Endometrium (tissue), 2 donors: Measurements from ENCODE around the gene YPEL3.
"Not testable (repeated sequence)": the region's sequence is repeated elsewhere in the genome, so short reads cannot be mapped to it uniquely, and the experiment has no call there.

ENCODE experiments used
- FAIRE-seq: peaks from 2 replicates; lab custom pipeline; 2012; peaks lifted over from hg19 to GRCh38; lab: Jason Lieb, UNC
- donor health status: control.
- donor health status: control.

YPEL3 gene

GRCh38 chr16:30116291-30117207 is 20.5 kb upstream of the YPEL3 start:
- no peak for FAIRE-seq

- FAIRE-seq: no peak
Observed at GRCh38 chr16:30115238-30115637, 19.2 kb upstream of the YPEL3 start.

DNA sequence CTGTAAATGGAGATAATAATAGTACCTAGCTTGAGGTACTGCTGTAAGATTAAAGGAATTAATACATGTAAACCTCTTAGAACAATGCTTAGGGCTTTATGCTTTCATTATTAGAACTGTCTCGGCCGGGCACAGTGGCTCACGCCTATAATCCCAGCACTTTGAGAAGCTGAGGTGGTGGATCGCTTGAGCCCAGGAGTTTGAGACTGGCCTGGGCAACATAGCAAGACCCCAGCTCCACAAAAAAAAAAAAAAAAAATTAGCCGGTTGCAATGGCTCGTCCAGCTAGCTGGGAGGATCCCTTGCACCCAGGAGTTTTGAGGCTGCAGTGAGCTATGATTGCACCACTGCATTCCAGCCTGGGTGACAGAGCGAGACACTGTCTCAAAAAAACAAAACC is 18.8 kb upstream of the YPEL3 start:
- not testable (repeated sequence) for FAIRE-seq

- no peak for FAIRE-seq
Observed at GRCh38 chr16:30114411-30114810, 18.4 kb upstream of the YPEL3 start.

- no peak for FAIRE-seq
Observed at GRCh38 chr16:30113711-30114333, 17.8 kb upstream of the YPEL3 start.

DNA sequence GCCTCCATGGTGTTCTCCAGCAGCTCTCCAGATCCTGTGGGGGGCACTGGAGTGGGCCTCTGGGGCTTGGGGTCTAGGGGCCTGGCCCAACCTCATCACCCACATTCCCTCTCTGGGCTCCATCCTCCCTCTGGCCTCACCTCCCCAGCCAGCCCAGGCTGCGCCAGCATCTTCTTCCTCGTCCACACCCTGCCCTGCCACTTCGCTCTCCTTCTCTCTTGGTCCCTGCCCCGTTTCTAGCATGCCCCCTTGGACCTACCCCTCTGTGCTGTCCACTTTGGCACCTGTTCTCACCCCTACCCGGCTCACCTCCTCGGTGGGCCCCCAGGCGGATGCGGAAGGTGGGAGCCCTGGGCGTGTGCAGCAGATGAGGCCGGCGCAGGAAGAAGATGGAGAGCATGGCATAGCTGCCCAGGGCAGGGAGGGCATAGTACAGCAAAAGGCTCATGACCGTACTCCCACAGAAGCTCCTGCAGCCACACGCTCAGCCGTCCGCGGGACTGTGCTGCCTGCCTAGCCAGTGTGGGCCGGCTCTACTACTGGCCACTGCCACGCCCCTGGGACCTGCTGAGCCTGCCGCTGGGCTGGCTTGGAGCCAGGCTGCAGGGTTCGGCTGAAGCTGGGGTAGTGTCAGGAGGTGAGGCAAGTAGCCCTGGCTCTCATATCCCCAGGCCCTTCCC is 17.2 kb upstream of the YPEL3 start, which contains the start of gene GDPD3:
Gene GDPD3, minus strand, starts transcription at position 507 of the 680 bp plus-strand sequence. Its CDS starts 59 bp downstream, at position 448.
- FAIRE-seq: no peak

- no peak for FAIRE-seq
Observed at GRCh38 chr16:30112197-30113030, 16.4 kb upstream of the YPEL3 start.

DNA sequence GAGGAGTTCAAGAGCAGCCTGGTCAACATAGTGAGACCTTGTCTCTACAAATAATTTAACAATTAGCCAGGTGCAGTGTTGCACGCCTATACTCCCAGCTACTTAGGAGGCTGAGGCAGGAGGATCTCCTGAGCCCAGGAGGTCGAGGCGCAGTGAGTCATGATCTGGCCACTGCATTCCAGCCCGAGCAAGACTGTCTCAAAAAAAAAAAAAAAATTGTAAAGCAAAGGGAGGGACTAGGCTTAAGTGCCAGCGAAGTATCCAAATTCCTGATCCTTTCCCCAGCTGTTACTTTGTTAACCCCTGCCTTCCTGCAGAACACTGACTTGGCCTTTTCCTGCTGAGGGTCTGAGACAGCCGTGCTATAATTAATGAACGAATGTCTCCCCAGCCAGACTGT is 14.6 kb upstream of the YPEL3 start:
- FAIRE-seq: no peak

GRCh38 chr16:30108059-30108850 is 12.2 kb upstream of the YPEL3 start:
- FAIRE-seq: no peak

GRCh38 chr16:30104492-30104891 is 8.5 kb upstream of the YPEL3 start:
- no peak for FAIRE-seq

DNA sequence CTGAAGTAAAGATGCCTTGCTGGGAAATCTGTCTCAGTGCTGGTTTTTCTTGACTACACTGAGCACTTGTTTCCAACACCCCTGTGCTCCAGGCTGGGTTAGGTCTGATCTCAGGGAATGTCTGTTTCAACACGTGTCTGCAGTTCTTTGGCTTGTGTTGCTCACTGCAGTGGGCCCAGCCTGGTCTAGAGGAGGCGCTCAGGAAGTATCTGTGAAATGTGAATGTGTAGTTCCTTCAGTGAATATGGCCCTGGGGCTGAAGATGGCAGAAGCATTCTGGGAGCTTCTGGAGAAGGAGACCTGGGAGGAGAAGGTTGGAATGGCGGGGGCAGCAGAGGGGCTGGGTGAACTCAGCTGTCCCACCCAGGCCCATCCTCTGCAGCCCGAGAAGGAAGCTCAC is 8.1 kb upstream of the YPEL3 start:
- no peak for FAIRE-seq

DNA sequence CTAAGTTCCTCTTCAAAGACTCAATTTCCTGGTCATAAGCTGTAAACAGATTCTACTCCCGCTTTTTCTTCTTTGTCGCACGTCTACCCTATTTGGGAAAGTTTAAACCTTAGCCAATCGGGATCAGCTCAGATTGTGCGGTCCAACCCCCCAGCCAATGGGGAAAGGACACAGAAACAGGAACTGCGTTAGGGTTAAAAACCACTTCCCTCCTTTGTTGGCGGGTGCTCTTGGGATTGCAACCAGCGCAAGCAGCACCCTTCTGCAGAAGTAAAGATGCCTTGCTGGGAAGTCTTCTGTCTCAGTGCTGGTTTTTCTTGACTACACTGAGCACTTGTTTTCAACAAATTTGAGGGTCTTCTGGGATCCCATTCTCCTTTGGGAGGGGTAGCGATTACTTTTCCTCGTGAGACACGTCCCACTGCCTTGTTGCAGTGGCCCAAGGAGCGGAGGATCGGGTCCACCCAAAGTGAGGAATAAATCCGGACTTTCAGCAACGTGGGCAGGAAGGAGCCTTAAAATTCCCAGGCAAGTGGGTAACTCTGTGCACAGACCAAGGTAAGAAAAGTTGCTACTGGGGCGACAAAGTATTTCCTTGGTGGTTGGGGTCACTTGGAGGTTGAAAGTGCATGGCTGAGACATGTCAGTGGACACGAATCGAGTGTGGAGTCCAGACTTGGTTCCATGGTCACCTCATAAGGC is 1.0 kb upstream of the YPEL3 start:
- no peak for FAIRE-seq

DNA sequence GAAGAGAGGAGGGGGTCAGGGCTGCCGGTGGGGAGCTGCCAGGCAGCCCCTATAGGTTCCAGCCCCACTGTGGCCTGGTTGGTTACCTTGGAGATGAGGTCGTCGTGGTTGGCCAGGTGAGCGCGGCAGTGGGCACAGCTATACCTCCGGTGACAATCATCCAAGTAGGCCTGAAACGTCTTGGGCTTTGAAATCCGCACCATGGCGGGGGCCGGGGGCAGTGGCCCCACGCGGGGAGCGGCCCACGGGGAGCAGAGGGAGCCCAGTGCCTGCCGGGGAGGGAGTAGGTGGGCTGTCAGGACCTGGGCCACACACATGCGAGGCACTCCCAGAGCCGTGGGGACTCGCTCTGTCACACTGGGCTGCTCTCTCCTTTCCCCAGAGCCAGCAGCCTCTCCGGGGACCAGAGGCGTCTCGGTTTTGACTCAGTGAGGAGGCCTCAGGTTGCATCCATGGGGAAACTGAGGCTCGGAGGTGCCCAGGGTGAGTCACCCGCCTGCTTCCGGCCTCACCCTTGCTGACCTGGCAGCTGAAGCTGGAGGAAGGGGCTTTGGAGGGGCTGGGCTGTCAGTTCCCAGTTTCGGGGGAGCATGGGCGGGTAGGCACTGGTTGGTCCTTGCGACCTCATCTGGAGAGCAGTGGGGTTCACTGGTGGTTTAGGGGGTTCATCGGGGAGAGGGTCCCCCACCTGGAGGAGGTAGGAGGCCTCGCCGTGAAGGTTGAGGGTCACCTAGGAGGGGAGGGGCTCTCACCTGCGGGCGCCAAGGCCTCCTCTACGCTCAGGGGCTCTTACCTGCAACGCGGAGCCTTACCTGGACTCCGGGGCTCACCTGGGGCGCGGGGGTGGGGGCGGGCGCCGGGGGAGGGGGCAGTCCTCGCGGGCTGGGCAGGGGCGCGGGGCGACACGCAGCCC is 591 bp downstream of the YPEL3 start:
- no peak for FAIRE-seq

DNA sequence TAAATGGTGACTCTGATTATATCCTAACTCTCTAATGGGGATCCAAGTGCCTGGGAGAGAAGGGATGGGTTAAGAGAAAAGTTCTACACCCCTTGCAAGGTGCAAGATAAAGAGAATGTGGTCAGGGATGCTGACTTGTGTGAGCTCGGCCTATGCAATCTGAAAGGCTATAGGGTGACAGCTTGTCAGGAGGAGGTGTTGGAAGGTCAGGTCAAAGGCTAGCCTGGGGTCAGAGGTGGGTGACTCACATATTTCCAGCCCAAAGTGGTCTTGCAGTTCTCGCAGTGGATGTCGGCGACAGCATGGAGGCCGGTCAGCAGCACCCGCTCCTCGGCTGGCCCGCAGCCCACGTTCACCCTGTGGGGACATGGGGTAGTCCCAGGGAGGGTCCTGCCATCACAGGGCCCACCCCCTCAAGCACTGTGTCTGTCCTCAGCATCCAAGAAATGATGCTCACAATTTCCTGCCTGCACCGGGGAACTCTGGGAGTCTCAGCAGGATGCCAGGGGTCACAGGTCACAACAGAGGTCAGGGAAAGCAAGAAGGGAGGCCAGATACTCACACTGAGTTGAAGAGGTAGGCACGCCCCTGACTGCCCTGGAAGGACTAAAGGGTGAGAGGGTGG is 1.4 kb downstream of the YPEL3 start:
- FAIRE-seq: no peak

- FAIRE-seq: no peak
Observed at GRCh38 chr16:30092373-30093010, 3.5 kb downstream of the YPEL3 start.

- FAIRE-seq: no peak
Observed at GRCh38 chr16:30091474-30092372, 4.3 kb downstream of the YPEL3 start, which contains the start of gene TBX6. Gene TBX6 (minus strand): TSS chr16:30091924. CDS start chr16:30091193, 731 bp downstream.
